A549 (cell line): ENCODE measurements around the gene EMID1. TPM values are rescaled to one million over a fixed set of nuclear protein-coding genes. Genes with fewer than 3 reads are reported as not detected.

Experiments
- ATAC-seq, 2 experiments: fragments of 200-7000 bp in 1 of 2; fragments of >200 bp in 1 of 2; cut with Nextera tagmentation in 1 of 2; cut with Tn5 transposase in 1 of 2; 3 replicates each; pipeline versions ENCODE4 v1.8.0 to v1.9.1; 2018 to 2020; ENCODE audit warnings: mild to moderate bottlenecking in 1 of 2, moderate library complexity in 1 of 2
- CTCF ChIA-PET: fragments of 300-600 bp; sonication (Branson Sonifier 250); formaldehyde crosslinking; extraction: SDS; loops from one replicate; lab custom pipeline; 2021; ENCODE audit warnings: antibody characterized with exemption, inconsistent platforms; lab: Yijun Ruan, JAX
- POLR2A ChIA-PET: fragments of 350-600 bp; formaldehyde crosslinking; extraction: SDS; loops from one replicate; lab custom pipeline; 2021; ENCODE audit warnings: antibody characterized with exemption, inconsistent platforms; lab: Yijun Ruan, JAX
- DNase-seq, 2 experiments: peaks; one replicate each; pipeline versions ENCODE4 v3.0.0 to v3.0.0-alpha.2; 2011 to 2016; ENCODE audit warnings: low read depth in 1 of 2, low spot score in 1 of 2
- FAIRE-seq: peaks from 2 replicates; lab custom pipeline; 2011; peaks lifted over from hg19 to GRCh38; lab: Jason Lieb, UNC
- H3K27ac ChIP-seq, 2 experiments: fragments of >200 bp; sonication (Bioruptor Twin); formaldehyde crosslinking; 3 replicates each; pipeline ENCODE4 v1.5.1; 2016 to 2017
- H3K4me1 ChIP-seq: fragments of >200 bp; sonication (Bioruptor Twin); formaldehyde crosslinking; 3 replicates; pipeline ENCODE4 v1.6.1; 2016
- H3K4me2 ChIP-seq: fragments of >200 bp; sonication (Bioruptor Twin); formaldehyde crosslinking; 3 replicates; pipeline ENCODE4 v1.6.1; 2016
- H3K4me3 ChIP-seq: fragments of >200 bp; sonication (Bioruptor Twin); formaldehyde crosslinking; 3 replicates; pipeline ENCODE4 v1.5.1; 2016
- H3K9me3 ChIP-seq: fragments of >200 bp; sonication (Bioruptor Twin); formaldehyde crosslinking; 3 replicates; pipeline ENCODE4 v1.6.1; 2016
- CHD4 ChIP-seq: fragments of 200-600 bp; sonication (generic); IDR thresholded peaks from 2 replicates; pipeline ENCODE4 v1.6.1; 2016; ENCODE audit warnings: antibody characterized with exemption, mild to moderate bottlenecking, borderline replicate concordance
- CTCF ChIP-seq: fragments of >200 bp; sonication (Bioruptor Twin); formaldehyde crosslinking; IDR thresholded peaks from 3 replicates; pipeline ENCODE4 v1.5.1; 2016
- E2F6 ChIP-seq: IDR thresholded peaks from 2 replicates; pipeline ENCODE4 v1.6.1; 2012; ENCODE audit warnings: low read depth, borderline replicate concordance
- EHF ChIP-seq: fragments of 250-450 bp; sonication (Bioruptor Pico); IDR thresholded peaks from 2 replicates; pipeline ENCODE4 v1.5.0; 2020; ENCODE audit warnings: mild to moderate bottlenecking
- EHMT2 ChIP-seq: fragments of 200-600 bp; sonication (generic); IDR thresholded peaks from 2 replicates; pipeline ENCODE4 v1.6.1; 2016; ENCODE audit warnings: antibody characterized with exemption, low read depth, mild to moderate bottlenecking, moderate library complexity
- HES2 ChIP-seq: fragments of >200 bp; sonication (Bioruptor Twin); formaldehyde crosslinking; IDR thresholded peaks from 2 replicates; pipeline ENCODE4 v1.6.1; 2016
- HOXA7 ChIP-seq: fragments of 250-450 bp; sonication (Bioruptor Pico); IDR thresholded peaks from 2 replicates; pipeline ENCODE4 v1.5.0; 2020; ENCODE audit warnings: mild to moderate bottlenecking, moderate library complexity
- HOXB13 ChIP-seq: fragments of 250-450 bp; sonication (Bioruptor Pico); IDR thresholded peaks from 2 replicates; pipeline ENCODE4 v1.5.0; 2020; ENCODE audit warnings: low read depth, mild to moderate bottlenecking, moderate library complexity
- KDM5A ChIP-seq: fragments of 200-600 bp; sonication (generic); IDR thresholded peaks from 2 replicates; pipeline ENCODE4 v1.6.1; 2016; ENCODE audit warnings: antibody characterized with exemption, mild to moderate bottlenecking
- NR3C1 ChIP-seq: fragments of >200 bp; sonication (Bioruptor Twin); formaldehyde crosslinking; IDR thresholded peaks from 3 replicates; pipeline ENCODE4 v1.6.1; 2017
- POLR2A ChIP-seq: IDR thresholded peaks from 2 replicates; pipeline ENCODE4 v1.6.1; 2012; ENCODE audit warnings: mild to moderate bottlenecking, low read length
- POLR2AphosphoS2 ChIP-seq: conservative IDR thresholded peaks from 2 replicates; pipeline ENCODE4 v1.6.1; 2012; ENCODE audit warnings: low read length, improper control_type of control experiment, inconsistent platforms
- REST ChIP-seq: fragments of 200-600 bp; sonication (generic); IDR thresholded peaks from 2 replicates; pipeline ENCODE4 v1.6.1; 2016; ENCODE audit warnings: antibody characterized with exemption, mild to moderate bottlenecking, moderate library complexity
- RFX5 ChIP-seq: fragments of 450-650 bp; IDR thresholded peaks from 2 replicates; pipeline ENCODE4 v1.7.1; 2014; ENCODE audit warnings: antibody characterized with exemption, mild to moderate bottlenecking, moderate library complexity
- TP53 ChIP-seq: fragments of 250-450 bp; sonication (Bioruptor Pico); IDR thresholded peaks from 2 replicates; pipeline ENCODE4 v1.5.0; 2021; ENCODE audit warnings: mild to moderate bottlenecking, moderate library complexity
- ZC3H11A ChIP-seq: fragments of 450-650 bp; IDR thresholded peaks from 2 replicates; pipeline ENCODE4 v1.6.1; 2014; ENCODE audit warnings: antibody characterized with exemption, mild to moderate bottlenecking
- ZNF302 ChIP-seq: fragments of 250-450 bp; sonication (Bioruptor Pico); IDR thresholded peaks from 2 replicates; pipeline ENCODE4 v1.9.0; 2021; ENCODE audit warnings: inconsistent platforms, mild to moderate bottlenecking, moderate library complexity
- WGBS: methylation state at CpG from one replicate; pipeline ENCODE4 v1.1.6; 2017; ENCODE audit errors: missing lambda C conversion rate; 5-methylcytosine and 5-hydroxymethylcytosine counted together
- polyA plus RNA-seq, 4 experiments: library from polyadenylated mRNA; depleted of rRNA in 3 of 4; stranded (reverse); fragments of >200 nt; fragmentation: RNase III in 1 of 4; extraction: RNeasy Plus Mini Kit Qiagen cat#74134 plus additional on column Dnase treatment in 1 of 4; gene quantifications; 2 replicates in 3 of 4; 3 replicates in 1 of 4; pipeline ENCODE4 v1.2.3, GENCODE V29; 2011 to 2017
- TF ChIP-seq, protein P1 (sequence below): fragments of 250-450 bp; sonication (Bioruptor Pico); IDR thresholded peaks from 2 replicates; pipeline ENCODE4 v1.5.0; 2021; ENCODE audit warnings: mild to moderate bottlenecking, moderate library complexity, borderline replicate concordance
- TF ChIP-seq, protein P2 (sequence below): IDR thresholded peaks from 2 replicates; pipeline ENCODE4 v1.6.1; 2012
- TF ChIP-seq, protein P3 (sequence below): fragments of 450-650 bp; IDR thresholded peaks from 2 replicates; pipeline ENCODE4 v1.6.1; 2014; ENCODE audit warnings: antibody characterized with exemption

Gene EMID1
- polyA plus RNA-seq, 2 of the 4 experiments (the other 2 are of a cell fraction): 0.28 TPM

DNA sequence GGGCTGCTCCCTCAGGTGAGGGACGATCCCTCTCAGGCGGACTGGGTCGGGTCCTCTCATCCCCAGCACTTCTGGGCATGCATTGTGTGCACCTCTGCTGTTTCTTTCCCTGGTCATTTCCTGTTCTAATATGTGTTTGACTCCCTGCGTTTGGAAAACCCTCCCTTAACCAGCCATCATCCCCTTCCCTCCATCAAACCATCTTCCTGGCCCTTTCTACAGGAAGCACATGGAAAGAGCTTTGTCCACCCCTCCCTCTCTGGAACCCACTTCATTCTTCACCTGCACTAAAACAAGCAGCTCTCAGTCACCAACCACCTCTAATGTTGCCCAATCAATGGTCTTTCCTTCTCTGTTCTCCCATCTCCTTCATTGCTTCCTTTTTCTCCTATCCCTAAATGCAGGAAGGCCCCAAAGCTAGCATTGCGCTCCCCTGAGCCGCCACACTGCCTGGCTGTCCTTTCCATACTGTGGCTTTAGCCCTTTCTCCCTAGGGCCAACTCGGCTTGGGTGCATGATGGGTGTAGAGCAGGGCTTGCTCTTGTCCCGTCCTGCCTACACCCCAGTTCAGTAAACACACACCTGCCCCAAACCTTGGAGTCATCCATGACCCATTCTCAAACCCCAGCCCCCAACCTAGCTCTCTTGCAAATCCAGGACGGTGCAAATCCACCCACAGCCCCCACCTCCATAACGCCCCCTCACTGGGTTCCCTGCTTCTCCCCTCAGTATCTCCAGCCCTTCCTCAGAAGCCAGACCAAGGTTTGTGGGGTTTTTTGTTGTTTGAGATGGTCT lies 95.3 kb downstream of the EMID1 start:
- DNase-seq: no peak
- WGBS: 91% methylated on average over 10 of the region's 10 CpGs
- POLR2A ChIA-PET: no interaction called here
- no peak overlapping the region for H3K4me2 ChIP-seq
- no peaks in the 10 kb centered on the region for H3K9me3 ChIP-seq
- H3K27ac ChIP-seq: no peak overlapping the region
- TF ChIP-seq EHF (CRISPR knock-in tag) (no peak), POLR2AphosphoS2 (peak; percentile 97; the same call in 1 of the 2 replicates), TP53 (CRISPR knock-in tag) (peak; percentile 31; the same call in 1 of the 2 replicates), KDM5A (no peak), HES2 (no peak), RFX5 (no peak), HOXA7 (CRISPR knock-in tag) (peak; percentile 20; the same call in 1 of the 2 replicates), E2F6 (no peak), REST (no peak)
- TF ChIP-seq, protein P1, sequence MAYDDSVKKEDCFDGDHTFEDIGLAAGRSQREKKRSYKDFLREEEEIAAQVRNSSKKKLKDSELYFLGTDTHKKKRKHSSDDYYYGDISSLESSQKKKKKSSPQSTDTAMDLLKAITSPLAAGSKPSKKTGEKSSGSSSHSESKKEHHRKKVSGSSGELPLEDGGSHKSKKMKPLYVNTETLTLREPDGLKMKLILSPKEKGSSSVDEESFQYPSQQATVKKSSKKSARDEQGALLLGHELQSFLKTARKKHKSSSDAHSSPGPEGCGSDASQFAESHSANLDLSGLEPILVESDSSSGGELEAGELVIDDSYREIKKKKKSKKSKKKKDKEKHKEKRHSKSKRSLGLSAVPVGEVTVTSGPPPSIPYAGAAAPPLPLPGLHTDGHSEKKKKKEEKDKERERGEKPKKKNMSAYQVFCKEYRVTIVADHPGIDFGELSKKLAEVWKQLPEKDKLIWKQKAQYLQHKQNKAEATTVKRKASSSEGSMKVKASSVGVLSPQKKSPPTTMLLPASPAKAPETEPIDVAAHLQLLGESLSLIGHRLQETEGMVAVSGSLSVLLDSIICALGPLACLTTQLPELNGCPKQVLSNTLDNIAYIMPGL (CRISPR knock-in tag): no peak
- TF ChIP-seq, protein P2, sequence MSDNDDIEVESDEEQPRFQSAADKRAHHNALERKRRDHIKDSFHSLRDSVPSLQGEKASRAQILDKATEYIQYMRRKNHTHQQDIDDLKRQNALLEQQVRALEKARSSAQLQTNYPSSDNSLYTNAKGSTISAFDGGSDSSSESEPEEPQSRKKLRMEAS: no peak
- no peak for FAIRE-seq
- peak; percentile 11 to 12; a peak in 3 of 6 replicates for ATAC-seq
- H3K4me1 ChIP-seq: peaks cover 12% of the 10 kb centered on the region
- CTCF ChIA-PET: interaction anchor here (0.9 to 1.3 kb wide), 2 partner anchors 11 to 24 kb away, joined by 4 to 7 read pairs; no protein-coding TSS in a partner anchor
- H3K4me3 ChIP-seq: no peak overlapping the region

GRCh38 chr22:29301716-29302401 lies 96.2 kb downstream of the EMID1 start:
- ChIA-PET CTCF (interaction anchor here (0.6 to 5.6 kb wide), 6 partner anchors 9 to 58 kb away, joined by 3 to 40 read pairs (median 4); no protein-coding TSS in a partner anchor), POLR2A (no interaction called here)
- Histone ChIP-seq H3K9me3 (no peaks in the 10 kb centered on the region), H3K4me1 (peaks cover 12% of the 10 kb centered on the region), H3K4me3 (no peak overlapping the region), H3K4me2 (no peak overlapping the region), H3K27ac (no peak overlapping the region)
- peak; percentile 3 to 12; a peak in 4 of 6 replicates for ATAC-seq
- no peak for TF ChIP-seq CHD4
- TF ChIP-seq, protein P3, sequence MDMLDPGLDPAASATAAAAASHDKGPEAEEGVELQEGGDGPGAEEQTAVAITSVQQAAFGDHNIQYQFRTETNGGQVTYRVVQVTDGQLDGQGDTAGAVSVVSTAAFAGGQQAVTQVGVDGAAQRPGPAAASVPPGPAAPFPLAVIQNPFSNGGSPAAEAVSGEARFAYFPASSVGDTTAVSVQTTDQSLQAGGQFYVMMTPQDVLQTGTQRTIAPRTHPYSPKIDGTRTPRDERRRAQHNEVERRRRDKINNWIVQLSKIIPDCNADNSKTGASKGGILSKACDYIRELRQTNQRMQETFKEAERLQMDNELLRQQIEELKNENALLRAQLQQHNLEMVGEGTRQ: no peak
- TF ChIP-seq ZNF302 (CRISPR knock-in tag): no peak
- no peak for TF ChIP-seq CTCF
- no peak for TF ChIP-seq EHMT2
- TF ChIP-seq HOXB13: no peak
- no peak for TF ChIP-seq NR3C1
- TF ChIP-seq ZC3H11A: no peak
- no peak for TF ChIP-seq HES2
- TF ChIP-seq POLR2A: no peak
- DNase-seq: no peak
- 89% methylated on average over 10 of the region's 17 CpGs for WGBS
- FAIRE-seq: no peak
